K562 (cell line): Measurements from ENCODE around the gene OSCP1. TPM values are rescaled to one million over a fixed set of nuclear protein-coding genes. Genes with fewer than 3 reads are reported as not detected.

Source experiments
- ATAC-seq: fragments of 200-7000 bp; cut with Tn5 transposase; 3 replicates; pipeline ENCODE4 v1.9.1; 2020; ENCODE audit warnings: moderate library complexity
- BruUV-seq: library from RNA; stranded (reverse); fragments of 400-500 nt; replicated peaks from 2 replicates; lab custom pipeline; 2021; lab: Mats Ljungman, UMichigan
- CTCF ChIA-PET: fragments of 300-600 bp; formaldehyde crosslinking; extraction: SDS; loops from one replicate; lab custom pipeline; 2021; ENCODE audit warnings: low intra/inter-chr PET ratio; lab: Yijun Ruan, JAX
- POLR2A ChIA-PET: fragments of 300-600, 350-650 bp; sonication (Branson Sonifier 250); formaldehyde crosslinking; extraction: SDS; loops from one replicate; lab custom pipeline; 2021; ENCODE audit warnings: antibody characterized with exemption, inconsistent platforms; lab: Yijun Ruan, JAX
- DNase-seq, 4 experiments: peaks; one replicate each; pipeline versions ENCODE4 v3.0.0 to v3.0.0-alpha.2; 2011 to 2018; ENCODE audit warnings: low spot score in 3 of 4, mixed read lengths in 3 of 4; ENCODE audit errors: extremely low read depth in 1 of 4
- FAIRE-seq: peaks from 2 replicates; lab custom pipeline; 2011; peaks lifted over from hg19 to GRCh38; lab: Jason Lieb, UNC
- H2AFZ ChIP-seq: 2 replicates; pipeline ENCODE4 v1.6.0; 2011; ENCODE audit warnings: low read depth, low read length, control low read depth, inconsistent platforms
- H3K27ac ChIP-seq: fragments of 200-600 bp; 3 replicates; pipeline ENCODE4 v1.8.0; 2011; ENCODE audit warnings: low read depth, mild to moderate bottlenecking, control low read depth, inconsistent platforms, low read length, moderate library complexity, mixed read lengths; ENCODE audit errors: extremely low read depth
- H3K27me3 ChIP-seq, 2 experiments: fragments of 300-600 bp in 1 of 2; 2 replicates in 1 of 2; 3 replicates in 1 of 2; pipeline versions ENCODE4 v1.6.0 to v1.8.0; 2011; ENCODE audit warnings: inconsistent platforms in 2 of 2, low read length in 2 of 2, mild to moderate bottlenecking in 1 of 2, mixed read lengths in 1 of 2, moderate library complexity in 1 of 2; ENCODE audit not compliant: control insufficient read depth in 2 of 2, insufficient read depth in 2 of 2
- H3K36me3 ChIP-seq: fragments of 300-600 bp; 3 replicates; pipeline ENCODE4 v1.8.0; 2011; ENCODE audit warnings: mild to moderate bottlenecking, low read length, inconsistent platforms; ENCODE audit not compliant: control insufficient read depth, insufficient read depth
- H3K4me1 ChIP-seq, 2 experiments: fragments of 200-600 bp in 1 of 2; replicated peaks in 1 of 2; 2 replicates in 1 of 2; 3 replicates in 1 of 2; pipeline versions ENCODE4 v1.5.1 to v1.8.0; 2011; ENCODE audit warnings: inconsistent platforms in 2 of 2, low read length in 2 of 2, mild to moderate bottlenecking in 1 of 2, mixed read lengths in 1 of 2, moderate library complexity in 1 of 2; ENCODE audit not compliant: control insufficient read depth in 2 of 2, insufficient read depth in 2 of 2
- H3K4me2 ChIP-seq: 2 replicates; pipeline ENCODE4 v1.6.1; 2011; ENCODE audit warnings: low read length, control low read depth, inconsistent platforms, mixed read lengths; ENCODE audit not compliant: insufficient read depth
- H3K4me3 ChIP-seq: fragments of 200-600 bp; sonication (generic), shearing (Covaris generic); 2 replicates; pipeline ENCODE4 v1.5.1; 2016; ENCODE audit warnings: control low read depth, inconsistent platforms
- H3K79me2 ChIP-seq: fragments of 200-600 bp; 3 replicates; pipeline ENCODE4 v1.8.0; 2011; ENCODE audit warnings: low read length, inconsistent platforms; ENCODE audit not compliant: control insufficient read depth, insufficient read depth
- H3K9ac ChIP-seq, 2 experiments: 2 replicates each; pipeline versions ENCODE4 v1.6.0 to v1.6.1; 2011; ENCODE audit warnings: low read depth in 2 of 2, low read length in 2 of 2, control low read depth in 1 of 2, inconsistent platforms in 1 of 2, mild to moderate bottlenecking in 1 of 2, mixed read lengths in 1 of 2; ENCODE audit not compliant: insufficient read depth in 1 of 2
- H3K9me1 ChIP-seq: one replicate; pipeline ENCODE4 v1.6.0; 2011; ENCODE audit warnings: inconsistent platforms, mild to moderate bottlenecking, low read length, moderate library complexity; ENCODE audit not compliant: control insufficient read depth, insufficient read depth
- H3K9me3 ChIP-seq: replicated peaks from 2 replicates; pipeline ENCODE4 v1.5.1; 2011; ENCODE audit warnings: low read depth, low read length, inconsistent platforms; ENCODE audit not compliant: control insufficient read depth, insufficient read depth
- H4K20me1 ChIP-seq: replicated peaks from 2 replicates; pipeline ENCODE4 v1.6.1; 2011; ENCODE audit warnings: low read length, inconsistent platforms, mixed read lengths; ENCODE audit not compliant: control insufficient read depth, insufficient read depth
- ARHGAP35 ChIP-seq: fragments of 450-650 bp; IDR thresholded peaks from 2 replicates; pipeline ENCODE4 v1.6.1; 2018; ENCODE audit not compliant: partially characterized antibody
- CEBPB ChIP-seq: fragments of 450-650 bp; IDR thresholded peaks from 2 replicates; pipeline ENCODE4 v1.6.1; 2016; ENCODE audit warnings: missing genetic modification characterization, missing compliant biosample characterization
- CEBPG ChIP-seq, 3 experiments: fragments of 200-800 bp in 1 of 3; sonication (Bioruptor generic) in 1 of 3; sonication (generic) in 1 of 3; formaldehyde crosslinking in 1 of 3; IDR thresholded peaks in 2 of 3; conservative IDR thresholded peaks in 1 of 3; 2 replicates each; pipeline versions ENCODE4 v1.6.1 to v1.8.0; 2016 to 2022; ENCODE audit warnings: missing compliant biosample characterization in 2 of 3, missing genetic modification characterization in 2 of 3, mild to moderate bottlenecking in 1 of 3, missing genetic modification reagents in 1 of 3
- COPS2 ChIP-seq: fragments of 450-650 bp; conservative IDR thresholded peaks from 2 replicates; pipeline ENCODE4 v1.6.1; 2016; ENCODE audit warnings: mild to moderate bottlenecking, moderate library complexity
- IRF2 ChIP-seq: sonication (generic); formaldehyde crosslinking; IDR thresholded peaks from 2 replicates; pipeline ENCODE4 v1.8.1; 2022; ENCODE audit warnings: mild to moderate bottlenecking, missing genetic modification reagents
- MBD1 ChIP-seq: fragments of 250-450 bp; sonication (Bioruptor Pico); IDR thresholded peaks from 2 replicates; pipeline ENCODE4 v1.8.0; 2022; ENCODE audit warnings: inconsistent platforms
- MBD2 ChIP-seq: sonication (generic); IDR thresholded peaks from 2 replicates; pipeline ENCODE4 v1.6.1; 2016; ENCODE audit warnings: low read depth, borderline replicate concordance
- MEF2A ChIP-seq: IDR thresholded peaks from 2 replicates; pipeline ENCODE4 v1.6.1; 2011; ENCODE audit warnings: low read depth, mild to moderate bottlenecking, low read length, moderate library complexity; ENCODE audit not compliant: control insufficient read depth
- SAFB2 ChIP-seq: fragments of 200-400 bp; formaldehyde crosslinking; IDR thresholded peaks from 2 replicates; pipeline ENCODE4 v1.6.1; 2018; ENCODE audit warnings: borderline replicate concordance, low read length, low read depth, moderate library complexity; ENCODE audit not compliant: severe bottlenecking
- SMARCA5 ChIP-seq: fragments of 450-650 bp; IDR thresholded peaks from 2 replicates; pipeline ENCODE4 v1.6.1; 2016
- SREBF2 ChIP-seq: sonication (generic); formaldehyde crosslinking; IDR thresholded peaks from 2 replicates; pipeline ENCODE4 v1.4.0; 2020; ENCODE audit warnings: mild to moderate bottlenecking, missing genetic modification reagents
- TBL1XR1 ChIP-seq, 2 experiments: IDR thresholded peaks; 2 replicates each; pipeline ENCODE4 v1.6.1; 2012; ENCODE audit warnings: improper control_type of control experiment in 2 of 2, low read length in 2 of 2, mild to moderate bottlenecking in 1 of 2
- ZFP30 ChIP-seq: fragments of 250-450 bp; sonication (Bioruptor Pico); IDR thresholded peaks from 2 replicates; pipeline ENCODE4 v1.8.0; 2022; ENCODE audit warnings: moderate library complexity, mild to moderate bottlenecking, inconsistent platforms, borderline replicate concordance
- WGBS: fragments of 100-300 bp; shearing (Covaris generic); methylation state at CpG from one replicate; pipeline ENCODE4 v1.1.6; 2016; ENCODE audit warnings: low coverage, mixed read lengths; ENCODE audit not compliant: insufficient coverage; ENCODE audit errors: missing lambda C conversion rate; 5-methylcytosine and 5-hydroxymethylcytosine counted together
- in situ Hi-C: fragments of 300-500 bp; cut with MboI; formaldehyde crosslinking; loops from 4 replicates; pipeline ENCODE4 v1.15.0; 2018; ENCODE audit warnings: inconsistent platforms, mixed read lengths
- intact Hi-C: fragments of 100-400 bp; cut with micrococcal nuclease; formaldehyde crosslinking; loops from 2 replicates; pipeline ENCODE4 v1.14.2; 2022
- polyA plus RNA-seq, 8 experiments: library from polyadenylated mRNA; depleted of rRNA in 4 of 8; stranded (reverse) in 5 of 8; unstranded in 3 of 8; fragments of >200 nt; fragmentation: Nextera tagmentation in 2 of 8; fragmentation: Illumina TruSeq in 1 of 8; extraction: Ambion mirVana in 2 of 8; extraction: Trizol in 1 of 8; gene quantifications; 2 replicates each; pipeline versions ENCODE4 v1.2.1 to v1.2.3, GENCODE V29; 2011 to 2014; ENCODE audit warnings: inconsistent platforms in 1 of 8, missing spikeins in 1 of 8
- total RNA-seq, 7 experiments: library from RNA; depleted of rRNA in 6 of 7; stranded (reverse); fragments of >200 nt in 6 of 7; fragmentation: Illumina TruSeq in 2 of 7; extraction: Trizol in 2 of 7; gene quantifications; 2 replicates each; pipeline versions ENCODE4 v1.2.1 to v1.2.3, GENCODE V29; 2011 to 2021; ENCODE audit warnings: low replicate concordance in 1 of 7

The OSCP1 gene
- total and polyA plus RNA-seq, 9 of the 15 experiments (the other 6 are each of a cell fraction or from before 2014, with no cell fraction given), result 0.15 to 0.40 (median 0.33) TPM; not detected in 5

- intact Hi-C loops (loop anchor here (10.0 kb wide), 1 partner anchor 102 kb away; no protein-coding TSS in a partner anchor), in situ Hi-C loops (no loop called here)
- CTCF ChIA-PET, result no interaction called here
- no TSS peak for BruUV-seq
- H3K36me3 ChIP-seq, result no peaks in the 10 kb centered on the region
- FAIRE-seq (no peak), ATAC-seq (no peak), DNase-seq (no peak)
- POLR2A ChIA-PET, result interaction anchor here (0.7 kb wide), 2 partner anchors 55 to 381 kb away, joined by 3 read pairs; no protein-coding TSS in a partner anchor
- H2AFZ ChIP-seq, result no peak overlapping the region
- H3K27me3 ChIP-seq, result peaks cover 0 to 4% of the 10 kb centered on the region in 2 experiments; a peak in 1 of 5 replicates
- no peak overlapping the region for H3K27ac ChIP-seq
- no peak overlapping the region for H3K9ac ChIP-seq
- H4K20me1 ChIP-seq, result no peaks in the 10 kb centered on the region
- TF ChIP-seq TBL1XR1 (IDR thresholded peaks at IDR 0.05; ENCODE audit: low read length in 2 of 2) (no peak), CEBPG (CRISPR knock-in tag; IDR thresholded peaks at IDR 0.05) (no peak), CEBPG (tag; conservative IDR thresholded peaks at IDR 0.05 in 1 of 2, IDR thresholded peaks at IDR 0.05 in 1 of 2) (peak; percentile 45 to 51; a peak in 2 of 4 replicates), CEBPB (tag) (peak; percentile 56)
- no peak overlapping the region for H3K4me2 ChIP-seq
- no peak overlapping the region for H3K4me3 ChIP-seq
- no peaks in the 10 kb centered on the region for H3K9me1 ChIP-seq
- no peaks in the 10 kb centered on the region for H3K9me3 ChIP-seq
- H3K79me2 ChIP-seq, result no peaks in the 10 kb centered on the region
- H3K4me1 ChIP-seq, result peaks cover 0 to 6% of the 10 kb centered on the region in 2 experiments; a peak in 1 of 5 replicates
- WGBS, result 6% methylated on average over 3 of the region's 3 CpGs
Measured at GRCh38 chr1:36442337-36442736, 7.9 kb downstream of the OSCP1 start.

GRCh38 chr1:36440646-36441045, 9.6 kb downstream of the OSCP1 start:
- CTCF ChIA-PET, result no interaction called here
- ATAC-seq (no peak), FAIRE-seq (no peak), DNase-seq (no peak)
- Histone ChIP-seq H4K20me1 (no peaks in the 10 kb centered on the region), H3K4me2 (no peak overlapping the region), H3K27me3 (peaks cover 0 to 4% of the 10 kb centered on the region in 2 experiments; a peak in 1 of 5 replicates), H3K36me3 (no peaks in the 10 kb centered on the region), H3K79me2 (no peaks in the 10 kb centered on the region), H2AFZ (no peak overlapping the region), H3K4me1 (no peaks in the 10 kb centered on the region), H3K9ac (no peak overlapping the region; a peak in 1 of 4 replicates), H3K27ac (no peak overlapping the region), H3K9me1 (no peaks in the 10 kb centered on the region), H3K4me3 (no peak overlapping the region), H3K9me3 (no peaks in the 10 kb centered on the region)
- intact Hi-C loops, result loop anchor here (10.0 kb wide), 1 partner anchor 104 kb away; no protein-coding TSS in a partner anchor
- 20% methylated on average over 3 of the region's 3 CpGs for WGBS
- in situ Hi-C loops, result no loop called here
- BruUV-seq, result no TSS peak
- POLR2A ChIA-PET, result interaction anchor here (1.3 kb wide), 1 partner anchor 10 kb away, joined by 5 read pairs; no protein-coding TSS in a partner anchor
- TF ChIP-seq IRF2 (CRISPR knock-in tag) (no peak), COPS2 (no peak), ZFP30 (CRISPR knock-in tag) (no peak), SAFB2 (no peak), SREBF2 (CRISPR knock-in tag) (no peak), SMARCA5 (no peak), MBD2 (no peak), MEF2A (no peak), ARHGAP35 (no peak), MBD1 (CRISPR knock-in tag) (no peak)
